Retina (tissue), 1 donor: ENCODE measurements around the gene STK17A.
"Not testable (repeated sequence)": the region's sequence is repeated elsewhere in the genome, so short reads cannot be mapped to it uniquely, and the experiment has no call there.

Experiments
- DNase-seq: peaks from one replicate; pipeline ENCODE4 v3.0.0-alpha.2; 2016

STK17A gene

GRCh38 chr7:43660141-43660540 is 77.2 kb downstream of the STK17A start:
- DNase-seq = no peak

- no peak for DNase-seq
These were observed 81.8 kb downstream of the STK17A start for GRCh38 chr7:43664681-43665080.

DNA sequence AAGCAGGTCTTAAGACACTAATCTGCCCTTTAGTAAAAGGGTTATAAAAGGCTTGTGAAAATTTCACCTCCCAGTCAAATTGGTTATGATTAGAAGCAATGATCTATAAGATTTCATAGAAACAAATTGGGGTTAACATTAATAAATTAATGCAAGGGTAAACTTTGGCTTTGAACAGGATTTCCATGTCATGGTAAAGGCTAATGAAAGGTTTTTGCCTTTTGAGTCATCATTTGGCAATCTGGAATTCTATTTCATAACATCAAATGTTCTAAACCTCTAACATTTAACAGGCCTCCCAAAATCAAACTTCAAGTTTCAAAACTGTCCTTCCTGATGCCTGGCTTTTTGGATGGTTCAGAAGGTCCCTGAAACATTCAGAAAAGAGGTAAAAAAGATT is 84.0 kb downstream of the STK17A start:
- DNase-seq = no peak

GRCh38 chr7:43668035-43668434 is 85.1 kb downstream of the STK17A start:
- no peak for DNase-seq

DNA sequence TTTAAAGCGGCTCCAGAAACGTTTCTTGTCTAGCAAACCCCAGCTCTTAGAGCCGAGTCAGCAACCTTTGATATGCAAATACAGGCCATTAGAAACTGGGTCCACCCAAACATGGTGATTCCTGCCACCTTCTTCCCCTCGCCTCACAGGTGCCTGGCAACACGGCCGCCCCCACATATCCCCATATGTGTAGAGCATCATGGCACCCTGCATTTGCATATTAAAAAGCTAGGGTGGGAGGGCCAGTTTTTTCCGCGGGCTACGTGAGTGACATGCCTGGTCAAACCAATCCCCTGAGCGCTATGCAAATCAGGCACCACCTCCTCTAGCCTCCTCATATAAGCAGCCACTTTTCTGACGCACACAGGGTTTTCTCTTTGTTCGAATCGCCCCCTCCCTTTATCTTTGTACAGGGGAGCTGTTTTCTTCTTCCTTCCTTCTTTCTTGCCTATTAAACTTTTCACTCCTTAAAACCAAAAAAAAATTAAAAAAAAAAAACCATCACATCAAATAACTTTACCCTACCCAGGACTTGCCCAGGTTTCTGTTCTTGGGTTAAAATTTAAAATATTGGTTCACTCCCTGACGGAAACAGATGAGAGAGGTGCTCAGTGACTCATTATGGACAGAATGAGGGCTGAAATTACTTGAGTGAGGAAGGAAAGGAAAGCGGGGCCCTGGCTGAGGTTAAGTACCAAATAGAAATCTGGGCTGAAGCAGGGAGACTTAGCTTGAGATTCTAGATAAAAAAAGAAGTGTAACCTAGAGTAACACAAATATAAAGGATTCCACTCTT is 86.6 kb downstream of the STK17A start:
- no peak for DNase-seq

DNA sequence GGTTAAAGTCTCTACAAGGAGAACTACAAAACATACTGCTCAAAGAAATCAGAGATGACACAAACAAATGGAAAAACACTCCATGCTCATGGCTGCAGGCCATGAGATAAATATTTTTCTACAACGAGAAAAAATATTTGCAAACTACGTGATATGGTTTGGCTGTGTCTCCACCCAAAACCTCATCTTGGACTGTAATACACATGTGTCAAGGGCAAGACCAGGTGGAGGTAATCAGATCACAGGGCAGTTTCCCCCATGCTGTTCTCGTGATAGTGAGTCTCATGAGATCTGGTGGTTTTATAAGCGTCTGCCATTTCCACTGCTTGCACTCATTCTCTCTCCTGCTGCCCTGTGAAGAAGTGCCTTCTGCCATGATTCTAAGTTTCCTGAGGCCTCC is 88.6 kb downstream of the STK17A start:
- no peak for DNase-seq

- not testable (repeated sequence) for DNase-seq
These were observed 90.5 kb downstream of the STK17A start for GRCh38 chr7:43673243-43673976.

- no peak for DNase-seq
These were observed 91.9 kb downstream of the STK17A start for GRCh38 chr7:43674559-43675436.
